ENCODE results near the gene AMZ1. TPM values are rescaled to one million over a fixed set of nuclear protein-coding genes. Genes with fewer than 3 reads are reported as not detected.

Gene AMZ1
- total RNA-seq, 4 donors from 2014 or later: under 0.01 to 1.2 (median 0.53) TPM

DNA sequence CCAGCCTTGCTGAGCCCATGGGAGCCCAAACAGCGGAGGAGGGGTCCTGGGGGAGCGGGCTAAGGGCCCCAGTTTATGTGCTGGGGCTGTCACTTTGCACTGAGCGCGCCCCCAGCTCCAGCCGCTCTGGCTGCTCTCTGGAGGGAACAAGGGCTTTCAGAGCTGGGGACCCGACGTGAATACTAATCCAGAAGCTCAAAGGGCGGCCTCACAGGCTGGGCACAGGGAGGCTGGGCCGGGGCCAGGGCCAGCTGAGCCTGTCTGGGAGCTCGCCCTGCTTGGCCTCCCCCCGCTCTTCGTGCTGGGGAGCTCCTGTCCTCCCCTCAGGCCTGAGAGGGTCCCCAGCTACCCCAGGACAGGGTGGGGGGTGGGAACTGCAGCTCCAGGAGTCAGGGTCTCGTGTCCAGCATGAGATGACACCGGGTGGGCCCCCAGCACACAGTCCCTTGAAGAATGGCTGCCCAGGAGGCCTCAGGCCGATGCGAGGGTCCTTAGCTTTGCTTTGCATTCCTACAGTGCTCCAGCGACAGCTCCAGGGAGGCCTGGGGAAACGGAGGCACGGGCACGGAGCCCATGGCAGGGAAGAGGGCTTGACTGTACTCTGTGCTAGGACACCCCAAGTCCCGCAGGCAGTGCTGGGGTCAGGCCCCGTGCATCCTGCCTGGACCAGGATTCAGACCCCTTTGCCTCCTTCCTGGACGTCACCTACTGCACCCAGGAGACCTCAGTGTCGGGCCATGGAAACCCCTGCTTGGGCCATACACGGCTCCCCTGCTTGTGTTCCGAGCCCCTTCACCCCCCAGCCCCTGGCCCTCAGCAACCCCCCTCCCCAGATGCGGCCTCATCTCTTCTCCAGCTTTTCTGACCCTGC is 5.8 kb upstream of the AMZ1 start:
- H3K27ac ChIP-seq (replicated peaks in 1 of 4): no peak overlapping the region
- peaks cover under 1 to 15% (median 8%) of the 10 kb centered on the region in 4 donors for H3K4me1 ChIP-seq
- intact Hi-C loops (cut with DNase I): loop anchor here (5.0 to 10.0 kb wide), 2 partner anchors 115 to 227 kb away; no protein-coding TSS in a partner anchor
- H3K4me3 ChIP-seq: no peak overlapping the region
- peaks cover 0 to 3% (median 0%) of the 10 kb centered on the region in 4 donors for H3K9me3 ChIP-seq
- 86% methylated on average over 6 of the region's 27 CpGs for WGBS
- no peak for TF ChIP-seq POLR2AphosphoS5 (IDR thresholded peaks at IDR 0.05)
- H3K27me3 ChIP-seq: peaks cover 0 to 84% (median 9%) of the 10 kb centered on the region in 4 donors
- H3K36me3 ChIP-seq: no peaks in the 10 kb centered on the region
- no peak for DNase-seq (ENCODE audit: extremely low spot score)

DNA sequence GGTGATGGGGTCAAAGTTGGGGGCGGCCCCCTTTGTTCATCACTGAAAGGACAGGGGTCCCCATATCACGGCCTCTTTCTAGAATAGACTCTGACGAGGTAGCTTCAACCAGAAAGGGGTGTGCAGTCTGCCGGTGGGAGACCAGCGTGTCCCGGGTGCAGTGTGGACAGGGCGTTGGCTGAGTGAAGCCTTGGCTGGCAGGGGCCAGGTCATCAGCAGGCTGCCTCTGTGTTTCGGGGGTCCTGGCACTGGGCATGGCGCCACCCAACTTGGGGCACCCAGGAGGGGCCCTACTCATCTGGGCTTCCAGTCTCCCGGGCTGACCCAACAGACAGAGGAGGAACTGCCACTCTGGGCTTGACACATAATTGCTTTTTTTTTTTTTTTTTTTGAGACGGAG is 3.5 kb upstream of the AMZ1 start:
- peaks cover 0 to 100% (median 27%) of the 10 kb centered on the region in 4 donors for H3K27me3 ChIP-seq
- no peak overlapping the region for H3K27ac ChIP-seq (replicated peaks in 1 of 4)
- intact Hi-C loops (cut with DNase I): loop anchor here (5.0 to 10.0 kb wide), 2 partner anchors 117 to 230 kb away; no protein-coding TSS in a partner anchor
- no peak for TF ChIP-seq EP300 (IDR thresholded peaks at IDR 0.05)
- no peak for TF ChIP-seq POLR2A (IDR thresholded peaks at IDR 0.05; ENCODE audit: low read depth)
- TF ChIP-seq, protein P1, sequence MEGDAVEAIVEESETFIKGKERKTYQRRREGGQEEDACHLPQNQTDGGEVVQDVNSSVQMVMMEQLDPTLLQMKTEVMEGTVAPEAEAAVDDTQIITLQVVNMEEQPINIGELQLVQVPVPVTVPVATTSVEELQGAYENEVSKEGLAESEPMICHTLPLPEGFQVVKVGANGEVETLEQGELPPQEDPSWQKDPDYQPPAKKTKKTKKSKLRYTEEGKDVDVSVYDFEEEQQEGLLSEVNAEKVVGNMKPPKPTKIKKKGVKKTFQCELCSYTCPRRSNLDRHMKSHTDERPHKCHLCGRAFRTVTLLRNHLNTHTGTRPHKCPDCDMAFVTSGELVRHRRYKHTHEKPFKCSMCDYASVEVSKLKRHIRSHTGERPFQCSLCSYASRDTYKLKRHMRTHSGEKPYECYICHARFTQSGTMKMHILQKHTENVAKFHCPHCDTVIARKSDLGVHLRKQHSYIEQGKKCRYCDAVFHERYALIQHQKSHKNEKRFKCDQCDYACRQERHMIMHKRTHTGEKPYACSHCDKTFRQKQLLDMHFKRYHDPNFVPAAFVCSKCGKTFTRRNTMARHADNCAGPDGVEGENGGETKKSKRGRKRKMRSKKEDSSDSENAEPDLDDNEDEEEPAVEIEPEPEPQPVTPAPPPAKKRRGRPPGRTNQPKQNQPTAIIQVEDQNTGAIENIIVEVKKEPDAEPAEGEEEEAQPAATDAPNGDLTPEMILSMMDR (IDR thresholded peaks at IDR 0.05): no peak
- TF ChIP-seq POLR2AphosphoS5 (IDR thresholded peaks at IDR 0.05): no peak
- H3K4me3 ChIP-seq: no peak overlapping the region
- no peak for DNase-seq (ENCODE audit: extremely low spot score)
- H3K4me1 ChIP-seq: peaks cover 11 to 31% (median 24%) of the 10 kb centered on the region in 4 donors
- 91% methylated on average over 11 of the region's 11 CpGs for WGBS
- H3K9me3 ChIP-seq: peaks cover 0 to 3% (median 0%) of the 10 kb centered on the region in 4 donors
- no peaks in the 10 kb centered on the region for H3K36me3 ChIP-seq

DNA sequence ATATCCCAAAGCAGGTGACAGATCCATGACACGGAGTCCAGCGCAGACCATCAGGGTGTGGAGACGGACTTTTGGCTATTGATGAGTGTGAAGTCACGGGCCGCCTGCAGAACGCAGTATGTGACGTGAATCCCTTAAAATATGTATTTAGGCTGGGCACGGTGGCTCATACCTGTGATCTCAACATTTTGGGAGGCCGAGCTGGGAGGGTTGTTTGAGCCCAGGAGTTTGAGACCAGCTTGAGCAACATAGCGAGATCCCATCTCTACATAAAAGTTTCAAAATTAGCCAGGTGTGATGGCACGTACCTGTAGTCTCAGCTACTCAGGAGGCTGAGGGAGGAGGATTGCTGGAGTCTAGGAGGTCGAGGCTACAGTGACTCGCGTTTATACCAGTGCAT is 1.9 kb upstream of the AMZ1 start:
- H3K36me3 ChIP-seq: no peaks in the 10 kb centered on the region
- H3K4me3 ChIP-seq: no peak overlapping the region
- H3K4me1 ChIP-seq: peaks cover 11 to 23% (median 20%) of the 10 kb centered on the region in 4 donors
- H3K9me3 ChIP-seq: peaks cover 0 to 3% (median 0%) of the 10 kb centered on the region in 4 donors
- no peak overlapping the region for H3K27ac ChIP-seq (replicated peaks in 1 of 4)
- WGBS: 96% methylated on average over 14 of the region's 14 CpGs
- DNase-seq (ENCODE audit: extremely low spot score): no peak
- TF ChIP-seq EP300 (IDR thresholded peaks at IDR 0.05): no peak
- TF ChIP-seq POLR2A (IDR thresholded peaks at IDR 0.05; ENCODE audit: low read depth): no peak
- no peak for TF ChIP-seq POLR2AphosphoS5 (IDR thresholded peaks at IDR 0.05)
- TF ChIP-seq, protein P1 (IDR thresholded peaks at IDR 0.05): no peak
- intact Hi-C loops (cut with DNase I): loop anchor here (10.0 kb wide), 1 partner anchor 231 kb away; no protein-coding TSS in a partner anchor
- peaks cover 0 to 92% (median 25%) of the 10 kb centered on the region in 4 donors for H3K27me3 ChIP-seq

DNA sequence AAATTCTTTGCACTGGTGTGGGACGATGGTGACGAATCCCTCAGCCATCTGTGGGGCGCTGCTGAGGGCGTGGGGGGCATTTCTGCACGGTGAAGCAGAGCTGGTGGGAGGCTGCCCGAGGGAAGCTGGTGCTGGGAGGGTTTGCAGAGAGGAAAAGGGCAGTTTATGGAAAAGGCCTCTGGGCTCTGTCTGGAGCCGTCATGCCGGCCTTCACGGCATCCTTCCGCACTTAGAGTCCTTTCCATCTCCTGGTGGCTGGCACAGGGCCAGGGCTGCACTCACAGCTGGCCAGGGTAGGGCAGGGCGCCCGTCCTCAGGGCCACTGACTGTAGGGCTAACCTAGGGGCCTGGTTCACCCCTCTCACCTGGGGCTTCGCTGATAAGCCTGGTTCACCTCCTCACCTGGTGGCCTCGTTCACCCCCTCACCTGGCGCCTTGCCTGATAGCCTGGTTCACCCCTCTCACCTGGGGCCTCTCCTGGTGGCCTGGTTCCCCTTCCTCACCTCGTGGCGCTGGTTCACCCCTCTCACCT is 598 bp upstream of the AMZ1 start:
- Histone ChIP-seq H3K36me3 (no peaks in the 10 kb centered on the region), H3K9me3 (peaks cover 0 to 3% (median 0%) of the 10 kb centered on the region in 4 donors), H3K4me3 (peak overlapping the region in 2 of 4 donors; percentile 39 to 44), H3K27ac (replicated peaks in 1 of 4) (no peak overlapping the region), H3K4me1 (peaks cover 11 to 22% (median 20%) of the 10 kb centered on the region in 4 donors), H3K27me3 (peaks cover 0 to 79% (median 25%) of the 10 kb centered on the region in 4 donors)
- intact Hi-C loops (cut with DNase I): loop anchor here (10.0 kb wide), 1 partner anchor 233 kb away; no protein-coding TSS in a partner anchor
- no peak for DNase-seq (ENCODE audit: extremely low spot score)
- TF ChIP-seq POLR2AphosphoS5 (IDR thresholded peaks at IDR 0.05) (no peak), POLR2A (IDR thresholded peaks at IDR 0.05; ENCODE audit: low read depth) (no peak), EP300 (IDR thresholded peaks at IDR 0.05) (no peak)
- TF ChIP-seq, protein P1 (IDR thresholded peaks at IDR 0.05): no peak
- 59% methylated on average over 11 of the region's 17 CpGs for whole genome bisulfite sequencing
